ENCODE results near the gene CTIF. TPM values are rescaled to one million over a fixed set of nuclear protein-coding genes. Genes with fewer than 3 reads are reported as not detected.

Gene CTIF
- total RNA-seq, 1 experiment from 2014 or later: 26.5 TPM

GRCh38 chr18:48546396-48546795 lies 7.6 kb downstream of the CTIF start:
- Histone ChIP-seq H3K27ac (ENCODE audit: low read length) (no peak overlapping the region; the same call in 1 of the 2 replicates), H3K4me3 (ENCODE audit: low read depth in 2 of 2, low read length in 2 of 2) (no peak overlapping the region), H3K36me3 (ENCODE audit: control insufficient read depth, insufficient read depth, low read length) (no peaks in the 10 kb centered on the region), H3K9me3 (ENCODE audit: control insufficient read depth, insufficient read depth, low read depth, low read length) (no peaks in the 10 kb centered on the region), H3K4me1 (ENCODE audit: control insufficient read depth, insufficient read depth, low read length) (peaks cover 41% of the 10 kb centered on the region), H3K27me3 (ENCODE audit: control insufficient read depth, insufficient read depth, low read length) (no peaks in the 10 kb centered on the region)
- BruUV-seq (replicated peaks): no TSS peak
- POLR2A ChIA-PET: no interaction called here
- in situ Hi-C loops (cut with HindIII; ENCODE audit: low pct_unique_long_range_greater_than_20kb, low sequenced_read_pairs): no loop called here
- ATAC-seq: no peak
- no peak for TF ChIP-seq TCF7L2 (IDR thresholded peaks at IDR 0.05; ENCODE audit: low read depth, low read length)
- no peak for TF ChIP-seq REST (IDR thresholded peaks at IDR 0.05; ENCODE audit: insufficient read depth in 1 of 2, low read depth in 2 of 2, low read length in 1 of 2)
- TF ChIP-seq, protein P1, sequence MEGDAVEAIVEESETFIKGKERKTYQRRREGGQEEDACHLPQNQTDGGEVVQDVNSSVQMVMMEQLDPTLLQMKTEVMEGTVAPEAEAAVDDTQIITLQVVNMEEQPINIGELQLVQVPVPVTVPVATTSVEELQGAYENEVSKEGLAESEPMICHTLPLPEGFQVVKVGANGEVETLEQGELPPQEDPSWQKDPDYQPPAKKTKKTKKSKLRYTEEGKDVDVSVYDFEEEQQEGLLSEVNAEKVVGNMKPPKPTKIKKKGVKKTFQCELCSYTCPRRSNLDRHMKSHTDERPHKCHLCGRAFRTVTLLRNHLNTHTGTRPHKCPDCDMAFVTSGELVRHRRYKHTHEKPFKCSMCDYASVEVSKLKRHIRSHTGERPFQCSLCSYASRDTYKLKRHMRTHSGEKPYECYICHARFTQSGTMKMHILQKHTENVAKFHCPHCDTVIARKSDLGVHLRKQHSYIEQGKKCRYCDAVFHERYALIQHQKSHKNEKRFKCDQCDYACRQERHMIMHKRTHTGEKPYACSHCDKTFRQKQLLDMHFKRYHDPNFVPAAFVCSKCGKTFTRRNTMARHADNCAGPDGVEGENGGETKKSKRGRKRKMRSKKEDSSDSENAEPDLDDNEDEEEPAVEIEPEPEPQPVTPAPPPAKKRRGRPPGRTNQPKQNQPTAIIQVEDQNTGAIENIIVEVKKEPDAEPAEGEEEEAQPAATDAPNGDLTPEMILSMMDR (IDR thresholded peaks at IDR 0.05): no peak
- TF ChIP-seq POLR2AphosphoS5 (IDR thresholded peaks at IDR 0.05; ENCODE audit: low read depth, low read length): no peak
- TF ChIP-seq SIN3A (IDR thresholded peaks at IDR 0.05; ENCODE audit: borderline replicate concordance, insufficient read depth, low read depth, low read length): no peak
- DNase-seq (ENCODE audit: low read depth, low spot score): no peak
- intact Hi-C loops (cut with micrococcal nuclease; ENCODE audit: unreplicated experiment): no loop called here
- CTCF ChIA-PET: no interaction called here

DNA sequence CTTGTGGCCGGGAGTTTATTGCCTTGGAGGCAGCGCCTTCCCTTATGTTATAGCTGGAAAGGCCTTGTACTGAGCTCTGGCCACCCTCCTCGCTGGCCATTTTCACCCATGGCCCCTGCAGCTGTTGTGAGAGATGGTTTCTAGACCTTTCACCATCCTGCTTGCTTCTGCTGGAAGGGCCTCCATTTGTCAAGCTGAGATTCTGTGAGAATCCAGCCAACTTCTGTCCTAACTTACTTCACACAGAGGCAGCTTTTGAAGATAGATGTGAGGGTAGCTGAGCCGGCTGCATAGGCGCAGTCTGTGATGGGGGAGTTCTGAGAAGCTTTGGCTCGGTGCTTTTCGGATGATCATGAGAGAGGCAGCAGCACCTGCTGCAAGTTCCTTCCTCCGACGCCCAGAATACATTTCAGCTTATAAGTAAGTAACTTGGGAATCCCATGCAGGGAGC lies 8.7 kb downstream of the CTIF start:
- DNase-seq (ENCODE audit: low read depth, low spot score): no peak
- in situ Hi-C loops (cut with HindIII; ENCODE audit: low pct_unique_long_range_greater_than_20kb, low sequenced_read_pairs): no loop called here
- POLR2A ChIA-PET: no interaction called here
- CTCF ChIA-PET: no interaction called here
- H3K27ac ChIP-seq (ENCODE audit: low read length): no peak overlapping the region
- H3K4me1 ChIP-seq (ENCODE audit: control insufficient read depth, insufficient read depth, low read length): peaks cover 32% of the 10 kb centered on the region
- no peak for ATAC-seq
- TF ChIP-seq, protein P1 (IDR thresholded peaks at IDR 0.05): no peak
- TF ChIP-seq TCF7L2 (IDR thresholded peaks at IDR 0.05; ENCODE audit: low read depth, low read length): no peak
- TF ChIP-seq REST (IDR thresholded peaks at IDR 0.05; ENCODE audit: insufficient read depth in 1 of 2, low read depth in 2 of 2, low read length in 1 of 2): no peak
- TF ChIP-seq POLR2AphosphoS5 (IDR thresholded peaks at IDR 0.05; ENCODE audit: low read depth, low read length): no peak
- TF ChIP-seq SIN3A (IDR thresholded peaks at IDR 0.05; ENCODE audit: borderline replicate concordance, insufficient read depth, low read depth, low read length): no peak
- no peaks in the 10 kb centered on the region for H3K9me3 ChIP-seq (ENCODE audit: control insufficient read depth, insufficient read depth, low read depth, low read length)
- no peak overlapping the region for H3K4me3 ChIP-seq (ENCODE audit: low read depth in 2 of 2, low read length in 2 of 2)
- H3K27me3 ChIP-seq (ENCODE audit: control insufficient read depth, insufficient read depth, low read length): no peaks in the 10 kb centered on the region
- intact Hi-C loops (cut with micrococcal nuclease; ENCODE audit: unreplicated experiment): no loop called here
- BruUV-seq (replicated peaks): no TSS peak
- no peaks in the 10 kb centered on the region for H3K36me3 ChIP-seq (ENCODE audit: control insufficient read depth, insufficient read depth, low read length)
